UCSD-AML1 (cell line): ENCODE results near the gene HNRNPA2B1.
"Not testable (repeated sequence)": the region's sequence is repeated elsewhere in the genome, so short reads cannot be mapped to it uniquely, and the experiment has no call there.

Experiments
- DNase-seq: peaks from one replicate; lab custom pipeline; 2025; ENCODE audit not compliant: unreplicated experiment; lab: John Stamatoyannopoulos, UW

Gene HNRNPA2B1

GRCh38 chr7:26147646-26148306 is 52.8 kb downstream of the HNRNPA2B1 start:
- not testable (repeated sequence) for DNase-seq

- no peak for DNase-seq
These were observed 53.5 kb downstream of the HNRNPA2B1 start for GRCh38 chr7:26147030-26147429.

GRCh38 chr7:26145238-26145637 is 55.3 kb downstream of the HNRNPA2B1 start:
- no peak for DNase-seq

DNA sequence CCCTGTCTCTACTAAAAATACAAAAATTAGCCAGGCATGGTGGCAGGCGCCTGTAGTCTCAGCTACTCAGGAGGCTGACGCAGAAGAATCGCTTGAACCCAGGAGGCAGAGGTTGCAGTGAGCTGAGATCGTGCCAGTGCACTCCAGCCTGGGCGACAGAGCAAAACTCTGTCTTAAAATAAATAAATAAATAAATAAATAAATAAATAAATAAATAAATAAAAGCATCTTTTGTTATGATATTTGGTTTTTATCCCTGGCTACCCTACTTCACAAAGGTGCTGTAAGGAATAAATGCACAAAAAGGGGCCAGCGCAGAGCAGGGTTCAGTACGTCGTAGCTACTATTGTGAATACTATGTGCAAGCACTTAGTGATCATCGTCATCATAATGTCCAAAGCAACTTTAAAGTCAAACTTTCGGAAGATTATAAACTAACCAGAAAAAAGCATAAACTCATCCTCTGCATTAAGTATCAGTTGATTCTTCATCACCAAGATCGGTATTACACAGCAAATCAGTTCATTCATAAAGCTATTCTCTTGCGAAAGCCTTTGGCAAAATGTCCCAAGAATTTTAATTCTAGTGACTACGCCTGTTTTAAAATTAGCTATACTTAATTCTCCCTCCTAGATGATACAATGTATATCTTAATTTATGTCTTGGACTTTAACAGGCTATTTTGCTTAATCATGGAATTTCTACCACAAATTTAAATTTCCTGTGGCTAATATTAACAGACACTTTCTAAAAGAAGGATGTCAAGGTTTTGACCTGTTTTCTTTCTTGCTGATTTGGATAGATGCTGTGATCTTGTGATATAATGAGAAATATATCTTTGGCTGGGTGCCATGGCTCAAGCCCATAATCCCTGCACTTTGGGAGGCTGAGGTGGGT is 56.1 kb downstream of the HNRNPA2B1 start:
- DNase-seq: no peak

- DNase-seq: no peak
These were observed 57.1 kb downstream of the HNRNPA2B1 start for GRCh38 chr7:26143298-26144048.

DNA sequence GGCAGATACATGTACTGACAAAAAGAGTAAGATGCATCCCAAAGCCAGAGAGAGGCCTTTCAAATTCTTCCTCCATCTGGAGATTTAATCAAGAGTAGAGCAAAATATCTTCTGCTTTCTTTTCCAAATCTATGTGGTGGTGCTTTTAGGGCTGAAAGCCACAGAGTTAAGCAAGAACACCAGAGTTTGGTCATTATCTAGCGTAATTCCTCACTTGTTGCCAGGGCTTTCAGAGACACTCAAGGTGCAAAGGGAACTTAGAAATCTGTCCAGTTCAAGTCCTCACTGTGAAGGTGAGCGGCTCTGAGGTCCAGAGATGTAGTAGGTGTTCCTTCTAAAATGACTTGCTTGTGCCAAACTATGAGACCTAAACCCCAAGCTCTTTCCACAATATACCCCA is 59.5 kb downstream of the HNRNPA2B1 start:
- no peak for DNase-seq

DNA sequence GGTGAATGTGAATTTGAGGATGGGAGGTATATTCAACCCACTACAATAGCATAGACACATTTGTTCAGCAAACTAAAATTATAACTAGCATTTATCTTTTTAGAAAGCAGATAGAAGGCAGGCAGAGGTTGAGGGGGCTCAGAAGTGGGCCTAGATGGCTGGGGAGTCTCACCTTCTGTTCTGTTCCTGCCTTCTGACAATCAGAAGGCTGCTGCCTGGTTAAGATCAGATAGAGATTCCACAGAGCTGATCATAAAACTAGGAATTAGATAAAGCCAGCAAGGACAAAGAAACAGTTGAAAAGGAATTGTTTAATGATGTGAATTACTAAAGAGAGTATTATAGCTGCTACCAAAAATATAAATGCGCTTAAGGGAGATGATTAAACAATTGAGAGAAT is 60.2 kb downstream of the HNRNPA2B1 start:
- no peak for DNase-seq
